Upper lobe of left lung (tissue), 4 donors: ENCODE data around the gene F13A1.

Source experiments
- CTCF ChIP-seq, 6 experiments: fragments of 450-650 bp in 4 of 6; fragments of 200-600 bp in 2 of 6; sonication (generic) in 2 of 6; IDR thresholded peaks; one replicate each; pipeline ENCODE4 v1.5.1; 2016 to 2019; ENCODE audit warnings: antibody characterized with exemption in 6 of 6
- EP300 ChIP-seq, 4 donors: sonication (generic); formaldehyde crosslinking; IDR thresholded peaks; one replicate each; pipeline ENCODE4 v1.5.1; 2017; ENCODE audit warnings: antibody characterized with exemption in 4 of 4, control low read depth in 2 of 4
- POLR2A ChIP-seq, 4 donors: fragments of 450-650 bp; IDR thresholded peaks; one replicate each; pipeline ENCODE4 v1.5.1; 2016 to 2017; ENCODE audit warnings: antibody characterized with exemption in 4 of 4, mild to moderate bottlenecking in 2 of 4
- POLR2AphosphoS5 ChIP-seq, 2 donors: sonication (generic); formaldehyde crosslinking; IDR thresholded peaks; one replicate each; pipeline ENCODE4 v1.5.1; 2017; ENCODE audit warnings: antibody characterized with exemption in 2 of 2

- no peak for TF ChIP-seq CTCF (IDR thresholded peaks at IDR 0.05)
- no peak for TF ChIP-seq POLR2AphosphoS5 (IDR thresholded peaks at IDR 0.05)
- no peak for TF ChIP-seq POLR2A (IDR thresholded peaks at IDR 0.05)
- no peak for TF ChIP-seq EP300 (IDR thresholded peaks at IDR 0.05)
Observed at GRCh38 chr6:6314596-6314995, 5.9 kb downstream of the F13A1 start.
